ENCODE data around the gene NOTCH1. TPM values are rescaled to one million over a fixed set of nuclear protein-coding genes. Genes with fewer than 3 reads are reported as not detected.

Gene NOTCH1
- total and polyA plus RNA-seq, 2 of the 13 experiments (the other 11 are each of a cell fraction or from before 2014, with no cell fraction given), result 0.09 to 0.35 TPM

DNA sequence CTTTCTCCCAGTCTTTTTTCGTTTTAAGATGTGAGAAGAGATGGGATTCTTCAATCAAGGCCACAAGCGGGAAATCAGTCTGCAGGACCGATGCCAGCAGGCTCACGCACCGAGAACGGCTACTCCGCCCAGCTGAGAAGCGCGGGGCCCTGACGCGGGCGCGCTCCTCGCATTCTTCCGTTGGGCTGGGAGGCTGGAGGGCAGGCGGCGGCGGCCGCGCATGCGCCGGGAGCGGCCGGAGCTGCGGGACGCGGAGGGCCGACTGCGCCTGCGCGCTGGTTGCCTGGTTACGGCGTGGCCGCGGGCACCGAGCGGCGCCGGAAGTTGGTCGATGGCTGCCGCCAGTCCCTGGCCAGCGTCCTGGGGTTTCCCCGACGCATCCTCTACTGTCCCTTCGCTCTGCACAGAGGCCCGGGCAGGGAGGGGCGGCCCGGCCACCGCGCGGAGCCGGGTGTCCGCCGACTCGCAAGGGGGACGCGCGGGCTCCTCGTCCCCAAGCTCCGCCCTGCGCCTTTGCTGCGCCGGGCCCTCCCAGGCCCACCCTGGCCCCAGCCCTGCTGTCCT is 62.2 kb downstream of the NOTCH1 start (continued):
- TF ChIP-seq, protein P1, sequence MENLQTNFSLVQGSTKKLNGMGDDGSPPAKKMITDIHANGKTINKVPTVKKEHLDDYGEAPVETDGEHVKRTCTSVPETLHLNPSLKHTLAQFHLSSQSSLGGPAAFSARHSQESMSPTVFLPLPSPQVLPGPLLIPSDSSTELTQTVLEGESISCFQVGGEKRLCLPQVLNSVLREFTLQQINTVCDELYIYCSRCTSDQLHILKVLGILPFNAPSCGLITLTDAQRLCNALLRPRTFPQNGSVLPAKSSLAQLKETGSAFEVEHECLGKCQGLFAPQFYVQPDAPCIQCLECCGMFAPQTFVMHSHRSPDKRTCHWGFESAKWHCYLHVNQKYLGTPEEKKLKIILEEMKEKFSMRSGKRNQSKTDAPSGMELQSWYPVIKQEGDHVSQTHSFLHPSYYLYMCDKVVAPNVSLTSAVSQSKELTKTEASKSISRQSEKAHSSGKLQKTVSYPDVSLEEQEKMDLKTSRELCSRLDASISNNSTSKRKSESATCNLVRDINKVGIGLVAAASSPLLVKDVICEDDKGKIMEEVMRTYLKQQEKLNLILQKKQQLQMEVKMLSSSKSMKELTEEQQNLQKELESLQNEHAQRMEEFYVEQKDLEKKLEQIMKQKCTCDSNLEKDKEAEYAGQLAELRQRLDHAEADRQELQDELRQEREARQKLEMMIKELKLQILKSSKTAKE (CRISPR knock-in tag; IDR thresholded peaks at IDR 0.05; ENCODE audit: borderline replicate concordance), result no peak
- TF ChIP-seq GABPA (IDR thresholded peaks at IDR 0.05; ENCODE audit: low read depth, low read length) (no peak), GABPA (CRISPR knock-in tag; IDR thresholded peaks at IDR 0.05; ENCODE audit: low read depth) (peak; percentile 64; the same call in 1 of the 2 replicates), ZNF30 (CRISPR knock-in tag; IDR thresholded peaks at IDR 0.05) (0 out of 2 replicates have a peak, but pooled peaks have one; percentile 70), BCL6 (CRISPR knock-in tag; IDR thresholded peaks at IDR 0.05) (no peak), JDP2 (CRISPR knock-in tag; IDR thresholded peaks at IDR 0.05; ENCODE audit: borderline replicate concordance) (no peak), ZNF558 (CRISPR knock-in tag; IDR thresholded peaks at IDR 0.05; ENCODE audit: borderline replicate concordance) (no peak), NCOA1 (CRISPR knock-in tag; IDR thresholded peaks at IDR 0.05) (no peak), HMGA1 (CRISPR knock-in tag; conservative IDR thresholded peaks at IDR 0.05) (no peak), NCOR1 (IDR thresholded peaks at IDR 0.05; ENCODE audit: borderline replicate concordance, low read length) (no peak), FOXA1 (IDR thresholded peaks at IDR 0.05) (no peak), FOXA1 (CRISPR knock-in tag; IDR thresholded peaks at IDR 0.05) (no peak), ZNF644 (CRISPR knock-in tag; IDR thresholded peaks at IDR 0.05; ENCODE audit: low read depth) (no peak), PCBP2 (optimal IDR thresholded peaks at IDR 0.05; ENCODE audit: low read depth, low read length, poor library complexity, severe bottlenecking) (no peak), ARHGAP35 (CRISPR knock-in tag; IDR thresholded peaks at IDR 0.05; ENCODE audit: borderline replicate concordance) (no peak)
- TF ChIP-seq, protein P2, sequence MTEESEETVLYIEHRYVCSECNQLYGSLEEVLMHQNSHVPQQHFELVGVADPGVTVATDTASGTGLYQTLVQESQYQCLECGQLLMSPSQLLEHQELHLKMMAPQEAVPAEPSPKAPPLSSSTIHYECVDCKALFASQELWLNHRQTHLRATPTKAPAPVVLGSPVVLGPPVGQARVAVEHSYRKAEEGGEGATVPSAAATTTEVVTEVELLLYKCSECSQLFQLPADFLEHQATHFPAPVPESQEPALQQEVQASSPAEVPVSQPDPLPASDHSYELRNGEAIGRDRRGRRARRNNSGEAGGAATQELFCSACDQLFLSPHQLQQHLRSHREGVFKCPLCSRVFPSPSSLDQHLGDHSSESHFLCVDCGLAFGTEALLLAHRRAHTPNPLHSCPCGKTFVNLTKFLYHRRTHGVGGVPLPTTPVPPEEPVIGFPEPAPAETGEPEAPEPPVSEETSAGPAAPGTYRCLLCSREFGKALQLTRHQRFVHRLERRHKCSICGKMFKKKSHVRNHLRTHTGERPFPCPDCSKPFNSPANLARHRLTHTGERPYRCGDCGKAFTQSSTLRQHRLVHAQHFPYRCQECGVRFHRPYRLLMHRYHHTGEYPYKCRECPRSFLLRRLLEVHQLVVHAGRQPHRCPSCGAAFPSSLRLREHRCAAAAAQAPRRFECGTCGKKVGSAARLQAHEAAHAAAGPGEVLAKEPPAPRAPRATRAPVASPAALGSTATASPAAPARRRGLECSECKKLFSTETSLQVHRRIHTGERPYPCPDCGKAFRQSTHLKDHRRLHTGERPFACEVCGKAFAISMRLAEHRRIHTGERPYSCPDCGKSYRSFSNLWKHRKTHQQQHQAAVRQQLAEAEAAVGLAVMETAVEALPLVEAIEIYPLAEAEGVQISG (CRISPR knock-in tag; IDR thresholded peaks at IDR 0.05), result peak; percentile 47; the same call in 1 of the 2 replicates
- TF ChIP-seq, protein P3, sequence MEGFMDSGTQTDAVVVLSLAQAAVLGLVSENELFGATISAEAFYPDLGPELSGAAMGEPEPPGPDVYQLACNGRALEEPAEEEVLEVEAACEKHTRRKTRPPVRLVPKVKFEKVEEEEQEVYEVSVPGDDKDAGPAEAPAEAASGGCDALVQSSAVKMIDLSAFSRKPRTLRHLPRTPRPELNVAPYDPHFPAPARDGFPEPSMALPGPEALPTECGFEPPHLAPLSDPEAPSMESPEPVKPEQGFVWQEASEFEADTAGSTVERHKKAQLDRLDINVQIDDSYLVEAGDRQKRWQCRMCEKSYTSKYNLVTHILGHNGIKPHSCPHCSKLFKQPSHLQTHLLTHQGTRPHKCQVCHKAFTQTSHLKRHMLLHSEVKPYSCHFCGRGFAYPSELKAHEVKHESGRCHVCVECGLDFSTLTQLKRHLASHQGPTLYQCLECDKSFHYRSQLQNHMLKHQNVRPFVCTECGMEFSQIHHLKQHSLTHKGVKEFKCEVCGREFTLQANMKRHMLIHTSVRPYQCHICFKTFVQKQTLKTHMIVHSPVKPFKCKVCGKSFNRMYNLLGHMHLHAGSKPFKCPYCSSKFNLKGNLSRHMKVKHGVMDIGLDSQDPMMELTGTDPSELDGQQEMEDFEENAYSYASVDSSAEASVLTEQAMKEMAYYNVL (CRISPR knock-in tag; IDR thresholded peaks at IDR 0.05; ENCODE audit: borderline replicate concordance), result no peak
- TF ChIP-seq, protein P4, sequence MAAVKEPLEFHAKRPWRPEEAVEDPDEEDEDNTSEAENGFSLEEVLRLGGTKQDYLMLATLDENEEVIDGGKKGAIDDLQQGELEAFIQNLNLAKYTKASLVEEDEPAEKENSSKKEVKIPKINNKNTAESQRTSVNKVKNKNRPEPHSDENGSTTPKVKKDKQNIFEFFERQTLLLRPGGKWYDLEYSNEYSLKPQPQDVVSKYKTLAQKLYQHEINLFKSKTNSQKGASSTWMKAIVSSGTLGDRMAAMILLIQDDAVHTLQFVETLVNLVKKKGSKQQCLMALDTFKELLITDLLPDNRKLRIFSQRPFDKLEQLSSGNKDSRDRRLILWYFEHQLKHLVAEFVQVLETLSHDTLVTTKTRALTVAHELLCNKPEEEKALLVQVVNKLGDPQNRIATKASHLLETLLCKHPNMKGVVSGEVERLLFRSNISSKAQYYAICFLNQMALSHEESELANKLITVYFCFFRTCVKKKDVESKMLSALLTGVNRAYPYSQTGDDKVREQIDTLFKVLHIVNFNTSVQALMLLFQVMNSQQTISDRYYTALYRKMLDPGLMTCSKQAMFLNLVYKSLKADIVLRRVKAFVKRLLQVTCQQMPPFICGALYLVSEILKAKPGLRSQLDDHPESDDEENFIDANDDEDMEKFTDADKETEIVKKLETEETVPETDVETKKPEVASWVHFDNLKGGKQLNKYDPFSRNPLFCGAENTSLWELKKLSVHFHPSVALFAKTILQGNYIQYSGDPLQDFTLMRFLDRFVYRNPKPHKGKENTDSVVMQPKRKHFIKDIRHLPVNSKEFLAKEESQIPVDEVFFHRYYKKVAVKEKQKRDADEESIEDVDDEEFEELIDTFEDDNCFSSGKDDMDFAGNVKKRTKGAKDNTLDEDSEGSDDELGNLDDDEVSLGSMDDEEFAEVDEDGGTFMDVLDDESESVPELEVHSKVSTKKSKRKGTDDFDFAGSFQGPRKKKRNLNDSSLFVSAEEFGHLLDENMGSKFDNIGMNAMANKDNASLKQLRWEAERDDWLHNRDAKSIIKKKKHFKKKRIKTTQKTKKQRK (IDR thresholded peaks at IDR 0.05; ENCODE audit: low read length), result no peak
- TF ChIP-seq, protein P5, sequence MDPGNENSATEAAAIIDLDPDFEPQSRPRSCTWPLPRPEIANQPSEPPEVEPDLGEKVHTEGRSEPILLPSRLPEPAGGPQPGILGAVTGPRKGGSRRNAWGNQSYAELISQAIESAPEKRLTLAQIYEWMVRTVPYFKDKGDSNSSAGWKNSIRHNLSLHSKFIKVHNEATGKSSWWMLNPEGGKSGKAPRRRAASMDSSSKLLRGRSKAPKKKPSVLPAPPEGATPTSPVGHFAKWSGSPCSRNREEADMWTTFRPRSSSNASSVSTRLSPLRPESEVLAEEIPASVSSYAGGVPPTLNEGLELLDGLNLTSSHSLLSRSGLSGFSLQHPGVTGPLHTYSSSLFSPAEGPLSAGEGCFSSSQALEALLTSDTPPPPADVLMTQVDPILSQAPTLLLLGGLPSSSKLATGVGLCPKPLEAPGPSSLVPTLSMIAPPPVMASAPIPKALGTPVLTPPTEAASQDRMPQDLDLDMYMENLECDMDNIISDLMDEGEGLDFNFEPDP (CRISPR knock-in tag; conservative IDR thresholded peaks at IDR 0.05), result 0 out of 2 replicates have a peak, but pooled peaks have one; percentile 65
